ENCODE results near the gene UBE2O.

DNA sequence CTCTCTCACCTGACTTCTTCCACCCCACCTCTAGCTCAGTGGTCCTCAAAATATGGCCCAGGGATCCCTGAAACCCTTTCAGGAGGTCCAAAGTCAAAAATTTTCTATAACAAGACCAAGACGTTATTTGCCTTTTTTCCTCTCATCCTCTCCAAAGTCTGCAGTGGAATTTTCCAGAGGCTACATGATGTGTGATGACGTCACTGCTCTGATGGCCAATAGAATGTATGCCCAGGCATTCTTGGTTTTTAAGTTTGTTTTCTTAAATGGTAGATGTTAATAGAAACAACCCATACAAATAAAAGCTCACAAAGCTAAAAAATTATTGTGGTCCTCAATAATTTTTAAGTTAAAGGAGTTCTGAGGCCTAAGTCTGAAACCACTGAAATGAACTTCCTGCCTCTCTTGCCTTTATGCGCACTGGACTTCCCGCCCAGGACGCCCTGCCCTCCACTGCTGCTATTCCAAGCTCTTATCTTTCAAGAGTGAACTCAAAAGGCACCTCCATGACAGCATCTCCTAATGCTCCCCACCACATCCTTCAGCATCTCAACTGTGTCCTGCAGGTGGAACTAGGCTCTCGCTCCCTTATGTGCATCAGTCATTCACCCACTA is 13.5 kb downstream of the UBE2O start:
- no peak for TF ChIP-seq POLR2A (IDR thresholded peaks at IDR 0.05)
- TF ChIP-seq, protein P1, sequence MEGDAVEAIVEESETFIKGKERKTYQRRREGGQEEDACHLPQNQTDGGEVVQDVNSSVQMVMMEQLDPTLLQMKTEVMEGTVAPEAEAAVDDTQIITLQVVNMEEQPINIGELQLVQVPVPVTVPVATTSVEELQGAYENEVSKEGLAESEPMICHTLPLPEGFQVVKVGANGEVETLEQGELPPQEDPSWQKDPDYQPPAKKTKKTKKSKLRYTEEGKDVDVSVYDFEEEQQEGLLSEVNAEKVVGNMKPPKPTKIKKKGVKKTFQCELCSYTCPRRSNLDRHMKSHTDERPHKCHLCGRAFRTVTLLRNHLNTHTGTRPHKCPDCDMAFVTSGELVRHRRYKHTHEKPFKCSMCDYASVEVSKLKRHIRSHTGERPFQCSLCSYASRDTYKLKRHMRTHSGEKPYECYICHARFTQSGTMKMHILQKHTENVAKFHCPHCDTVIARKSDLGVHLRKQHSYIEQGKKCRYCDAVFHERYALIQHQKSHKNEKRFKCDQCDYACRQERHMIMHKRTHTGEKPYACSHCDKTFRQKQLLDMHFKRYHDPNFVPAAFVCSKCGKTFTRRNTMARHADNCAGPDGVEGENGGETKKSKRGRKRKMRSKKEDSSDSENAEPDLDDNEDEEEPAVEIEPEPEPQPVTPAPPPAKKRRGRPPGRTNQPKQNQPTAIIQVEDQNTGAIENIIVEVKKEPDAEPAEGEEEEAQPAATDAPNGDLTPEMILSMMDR (IDR thresholded peaks at IDR 0.05) = no peak

All from lower leg skin (tissue), 3 donors.